Spleen (tissue), 7 donors: ENCODE measurements around the gene HOXC5.

ENCODE experiments used
- POLR2A ChIP-seq, 3 donors: fragments of 450-650 bp; IDR thresholded peaks; one replicate each; pipeline ENCODE4 v1.5.1; 2017; ENCODE audit warnings: antibody characterized with exemption in 3 of 3, mild to moderate bottlenecking in 1 of 3
- POLR2AphosphoS5 ChIP-seq, 3 donors: sonication (generic); formaldehyde crosslinking; IDR thresholded peaks; one replicate each; pipeline ENCODE4 v1.5.1; 2017; ENCODE audit warnings: antibody characterized with exemption in 3 of 3
- TF ChIP-seq, protein P1 (sequence below), 11 experiments: fragments of 200-600 bp in 7 of 11; fragments of 450-650 bp in 4 of 11; sonication (generic) in 4 of 11; IDR thresholded peaks in 8 of 11; conservative IDR thresholded peaks in 3 of 11; 1 replicate in 7 of 11; 2 replicates in 4 of 11; pipeline versions ENCODE4 v1.4.0 to v1.8.0; 2016 to 2021; ENCODE audit warnings: antibody characterized with exemption in 11 of 11, inconsistent platforms in 4 of 11, mild to moderate bottlenecking in 1 of 11
- donor health status: DM: no; HTN: no; CAD: no; lungs with moderate emphysema.
- donor health status: DM: no; HTN: no; CAD: no.
- donor health status: DM: no; HTN: no; CAD: no.

DNA sequence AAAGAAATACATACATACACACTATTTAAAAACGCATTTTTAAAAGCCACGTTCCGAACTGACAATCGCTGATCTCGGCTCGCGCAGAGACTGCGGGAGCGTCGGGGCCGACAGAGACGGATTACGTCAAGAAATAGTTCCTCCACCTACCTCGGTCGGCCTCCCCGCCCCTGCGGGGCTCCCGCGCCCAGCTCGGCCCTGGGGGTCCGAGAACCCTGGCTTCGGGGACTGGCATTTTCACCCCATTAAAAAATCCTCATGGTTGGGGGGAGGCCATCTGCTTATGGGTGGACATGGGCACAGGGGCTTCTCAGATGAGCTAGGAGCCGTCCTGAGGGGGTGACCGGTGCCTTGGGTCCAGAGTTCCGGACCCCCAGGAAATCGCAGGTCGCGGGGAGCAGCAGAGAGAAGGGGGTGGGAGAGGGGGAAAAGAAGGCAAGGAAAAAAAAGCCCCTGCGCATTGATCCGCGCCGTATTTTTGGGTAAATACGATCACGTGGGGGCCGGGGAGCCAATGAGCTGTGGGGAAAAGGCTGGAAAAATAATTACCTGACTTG, 33.2 kb upstream of the HOXC5 start:
- TF ChIP-seq, protein P1, sequence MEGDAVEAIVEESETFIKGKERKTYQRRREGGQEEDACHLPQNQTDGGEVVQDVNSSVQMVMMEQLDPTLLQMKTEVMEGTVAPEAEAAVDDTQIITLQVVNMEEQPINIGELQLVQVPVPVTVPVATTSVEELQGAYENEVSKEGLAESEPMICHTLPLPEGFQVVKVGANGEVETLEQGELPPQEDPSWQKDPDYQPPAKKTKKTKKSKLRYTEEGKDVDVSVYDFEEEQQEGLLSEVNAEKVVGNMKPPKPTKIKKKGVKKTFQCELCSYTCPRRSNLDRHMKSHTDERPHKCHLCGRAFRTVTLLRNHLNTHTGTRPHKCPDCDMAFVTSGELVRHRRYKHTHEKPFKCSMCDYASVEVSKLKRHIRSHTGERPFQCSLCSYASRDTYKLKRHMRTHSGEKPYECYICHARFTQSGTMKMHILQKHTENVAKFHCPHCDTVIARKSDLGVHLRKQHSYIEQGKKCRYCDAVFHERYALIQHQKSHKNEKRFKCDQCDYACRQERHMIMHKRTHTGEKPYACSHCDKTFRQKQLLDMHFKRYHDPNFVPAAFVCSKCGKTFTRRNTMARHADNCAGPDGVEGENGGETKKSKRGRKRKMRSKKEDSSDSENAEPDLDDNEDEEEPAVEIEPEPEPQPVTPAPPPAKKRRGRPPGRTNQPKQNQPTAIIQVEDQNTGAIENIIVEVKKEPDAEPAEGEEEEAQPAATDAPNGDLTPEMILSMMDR (IDR thresholded peaks at IDR 0.05 in 8 of 11, conservative IDR thresholded peaks at IDR 0.05 in 3 of 11): no peak
- TF ChIP-seq POLR2AphosphoS5 (IDR thresholded peaks at IDR 0.05) (no peak), POLR2A (IDR thresholded peaks at IDR 0.05) (no peak)
